Calu3 (cell line): ENCODE results near the gene DERA. TPM values are rescaled to one million over a fixed set of nuclear protein-coding genes. Genes with fewer than 3 reads are reported as not detected.
"Not testable (repeated sequence)": the region's sequence is repeated elsewhere in the genome, so short reads cannot be mapped to it uniquely, and the experiment has no call there.

Experiments
- BruUV-seq: library from RNA; stranded (reverse); fragments of 400-500 nt; replicated peaks from 2 replicates; lab custom pipeline; 2021; lab: Mats Ljungman, UMichigan
- CTCF ChIA-PET: fragments of 300-600 bp; sonication (Branson Sonifier 250); formaldehyde crosslinking; loops from one replicate; lab custom pipeline; 2022; ENCODE audit warnings: antibody characterized with exemption; lab: Charles Lee
- DNase-seq: peaks from one replicate; pipeline ENCODE4 v3.0.0; 2022
- H3K27ac Mint-ChIP-seq: one replicate; pipeline ENCODE4 v1.8.0; 2022; ENCODE audit warnings: mixed read lengths; ENCODE audit not compliant: unreplicated experiment
- H3K27me3 Mint-ChIP-seq: one replicate; pipeline ENCODE4 v1.8.0; 2022; ENCODE audit warnings: mixed read lengths; ENCODE audit not compliant: unreplicated experiment
- H3K36me3 Mint-ChIP-seq: one replicate; pipeline ENCODE4 v1.8.0; 2022; ENCODE audit warnings: mild to moderate bottlenecking, moderate library complexity, mixed read lengths; ENCODE audit not compliant: insufficient read depth, unreplicated experiment
- H3K4me1 Mint-ChIP-seq: one replicate; pipeline ENCODE4 v1.8.0; 2022; ENCODE audit warnings: mild to moderate bottlenecking, low read depth, mixed read lengths; ENCODE audit not compliant: unreplicated experiment
- H3K4me3 Mint-ChIP-seq: one replicate; pipeline ENCODE4 v1.8.0; 2022; ENCODE audit warnings: mild to moderate bottlenecking, low read depth, moderate library complexity, mixed read lengths; ENCODE audit not compliant: unreplicated experiment
- H3K9me3 Mint-ChIP-seq: one replicate; pipeline ENCODE4 v1.8.0; 2022; ENCODE audit warnings: low read depth, mixed read lengths; ENCODE audit not compliant: unreplicated experiment
- CTCF ChIP-seq: fragments of 200-600 bp; IDR thresholded peaks from one replicate; pipeline ENCODE4 v1.8.0; 2022; ENCODE audit warnings: antibody characterized with exemption; ENCODE audit not compliant: unreplicated experiment
- intact Hi-C: fragments of 100-400 bp; cut with micrococcal nuclease; formaldehyde crosslinking; loops from one replicate; pipeline ENCODE4 v1.10.0; 2022; ENCODE audit not compliant: unreplicated experiment
- total RNA-seq: library from RNA; stranded (reverse); gene quantifications from 2 replicates; pipeline ENCODE4 v1.2.3, GENCODE V29; 2022

Gene DERA
- total RNA-seq, 1 experiment from 2014 or later: 29.8 TPM

- CTCF ChIA-PET: no interaction called here
- intact Hi-C loops: no loop called here
- Mint-ChIP-seq H3K4me1 (no peaks in the 10 kb centered on the region), H3K4me3 (no peak overlapping the region), H3K27ac (no peak overlapping the region), H3K9me3 (peaks cover 4% of the 10 kb centered on the region), H3K36me3 (no peaks in the 10 kb centered on the region), H3K27me3 (no peaks in the 10 kb centered on the region)
- no TSS peak for BruUV-seq
- TF ChIP-seq CTCF: no peak
- DNase-seq: no peak
Measured at GRCh38 chr12:15863984-15864383, 47.1 kb upstream of the DERA start.

- CTCF ChIA-PET: no interaction called here
- H3K36me3 Mint-ChIP-seq: no peaks in the 10 kb centered on the region
Measured at GRCh38 chr12:15868186-15868585, 42.9 kb upstream of the DERA start.

GRCh38 chr12:15873556-15873955 lies 37.6 kb upstream of the DERA start:
- no peak overlapping the region for H3K27ac Mint-ChIP-seq
- CTCF ChIA-PET: no interaction called here
- no peaks in the 10 kb centered on the region for H3K27me3 Mint-ChIP-seq
- no peak overlapping the region for H3K4me3 Mint-ChIP-seq
- no peak for TF ChIP-seq CTCF
- no peak for DNase-seq
- no peaks in the 10 kb centered on the region for H3K36me3 Mint-ChIP-seq
- no peaks in the 10 kb centered on the region for H3K4me1 Mint-ChIP-seq
- H3K9me3 Mint-ChIP-seq: peaks cover 2% of the 10 kb centered on the region
- BruUV-seq: no TSS peak
- intact Hi-C loops: no loop called here

More at GRCh38 chr12:15868186-15868585, 42.9 kb upstream of the DERA start:
- Mint-ChIP-seq H3K27ac (no peak overlapping the region), H3K4me3 (no peak overlapping the region), H3K4me1 (no peaks in the 10 kb centered on the region), H3K27me3 (no peaks in the 10 kb centered on the region), H3K9me3 (peaks cover 6% of the 10 kb centered on the region)
- TF ChIP-seq CTCF: no peak
- no TSS peak for BruUV-seq
- intact Hi-C loops: no loop called here
- DNase-seq: no peak

GRCh38 chr12:15874556-15875145 lies 36.5 kb upstream of the DERA start:
- H3K36me3 Mint-ChIP-seq, BruUV-seq, DNase-seq, H3K4me3 Mint-ChIP-seq, intact Hi-C loops, H3K4me1 Mint-ChIP-seq, H3K9me3 Mint-ChIP-seq, H3K27ac Mint-ChIP-seq, H3K27me3 Mint-ChIP-seq, CTCF ChIA-PET: not testable (repeated sequence)

GRCh38 chr12:15875863-15876262 lies 35.3 kb upstream of the DERA start:
- no peak for TF ChIP-seq CTCF
- intact Hi-C loops: no loop called here
- CTCF ChIA-PET: no interaction called here
- no peak for DNase-seq
- no peaks in the 10 kb centered on the region for H3K36me3 Mint-ChIP-seq
- BruUV-seq: no TSS peak
- H3K27me3 Mint-ChIP-seq: no peaks in the 10 kb centered on the region
- peaks cover 4% of the 10 kb centered on the region for H3K4me1 Mint-ChIP-seq
- peaks cover 2% of the 10 kb centered on the region for H3K9me3 Mint-ChIP-seq
- no peak overlapping the region for H3K4me3 Mint-ChIP-seq
- no peak overlapping the region for H3K27ac Mint-ChIP-seq
